Measurements from ENCODE around the gene SCAF1.

The SCAF1 gene, protein sequence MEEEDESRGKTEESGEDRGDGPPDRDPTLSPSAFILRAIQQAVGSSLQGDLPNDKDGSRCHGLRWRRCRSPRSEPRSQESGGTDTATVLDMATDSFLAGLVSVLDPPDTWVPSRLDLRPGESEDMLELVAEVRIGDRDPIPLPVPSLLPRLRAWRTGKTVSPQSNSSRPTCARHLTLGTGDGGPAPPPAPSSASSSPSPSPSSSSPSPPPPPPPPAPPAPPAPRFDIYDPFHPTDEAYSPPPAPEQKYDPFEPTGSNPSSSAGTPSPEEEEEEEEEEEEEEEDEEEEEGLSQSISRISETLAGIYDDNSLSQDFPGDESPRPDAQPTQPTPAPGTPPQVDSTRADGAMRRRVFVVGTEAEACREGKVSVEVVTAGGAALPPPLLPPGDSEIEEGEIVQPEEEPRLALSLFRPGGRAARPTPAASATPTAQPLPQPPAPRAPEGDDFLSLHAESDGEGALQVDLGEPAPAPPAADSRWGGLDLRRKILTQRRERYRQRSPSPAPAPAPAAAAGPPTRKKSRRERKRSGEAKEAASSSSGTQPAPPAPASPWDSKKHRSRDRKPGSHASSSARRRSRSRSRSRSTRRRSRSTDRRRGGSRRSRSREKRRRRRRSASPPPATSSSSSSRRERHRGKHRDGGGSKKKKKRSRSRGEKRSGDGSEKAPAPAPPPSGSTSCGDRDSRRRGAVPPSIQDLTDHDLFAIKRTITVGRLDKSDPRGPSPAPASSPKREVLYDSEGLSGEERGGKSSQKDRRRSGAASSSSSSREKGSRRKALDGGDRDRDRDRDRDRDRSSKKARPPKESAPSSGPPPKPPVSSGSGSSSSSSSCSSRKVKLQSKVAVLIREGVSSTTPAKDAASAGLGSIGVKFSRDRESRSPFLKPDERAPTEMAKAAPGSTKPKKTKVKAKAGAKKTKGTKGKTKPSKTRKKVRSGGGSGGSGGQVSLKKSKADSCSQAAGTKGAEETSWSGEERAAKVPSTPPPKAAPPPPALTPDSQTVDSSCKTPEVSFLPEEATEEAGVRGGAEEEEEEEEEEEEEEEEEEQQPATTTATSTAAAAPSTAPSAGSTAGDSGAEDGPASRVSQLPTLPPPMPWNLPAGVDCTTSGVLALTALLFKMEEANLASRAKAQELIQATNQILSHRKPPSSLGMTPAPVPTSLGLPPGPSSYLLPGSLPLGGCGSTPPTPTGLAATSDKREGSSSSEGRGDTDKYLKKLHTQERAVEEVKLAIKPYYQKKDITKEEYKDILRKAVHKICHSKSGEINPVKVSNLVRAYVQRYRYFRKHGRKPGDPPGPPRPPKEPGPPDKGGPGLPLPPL

DNA sequence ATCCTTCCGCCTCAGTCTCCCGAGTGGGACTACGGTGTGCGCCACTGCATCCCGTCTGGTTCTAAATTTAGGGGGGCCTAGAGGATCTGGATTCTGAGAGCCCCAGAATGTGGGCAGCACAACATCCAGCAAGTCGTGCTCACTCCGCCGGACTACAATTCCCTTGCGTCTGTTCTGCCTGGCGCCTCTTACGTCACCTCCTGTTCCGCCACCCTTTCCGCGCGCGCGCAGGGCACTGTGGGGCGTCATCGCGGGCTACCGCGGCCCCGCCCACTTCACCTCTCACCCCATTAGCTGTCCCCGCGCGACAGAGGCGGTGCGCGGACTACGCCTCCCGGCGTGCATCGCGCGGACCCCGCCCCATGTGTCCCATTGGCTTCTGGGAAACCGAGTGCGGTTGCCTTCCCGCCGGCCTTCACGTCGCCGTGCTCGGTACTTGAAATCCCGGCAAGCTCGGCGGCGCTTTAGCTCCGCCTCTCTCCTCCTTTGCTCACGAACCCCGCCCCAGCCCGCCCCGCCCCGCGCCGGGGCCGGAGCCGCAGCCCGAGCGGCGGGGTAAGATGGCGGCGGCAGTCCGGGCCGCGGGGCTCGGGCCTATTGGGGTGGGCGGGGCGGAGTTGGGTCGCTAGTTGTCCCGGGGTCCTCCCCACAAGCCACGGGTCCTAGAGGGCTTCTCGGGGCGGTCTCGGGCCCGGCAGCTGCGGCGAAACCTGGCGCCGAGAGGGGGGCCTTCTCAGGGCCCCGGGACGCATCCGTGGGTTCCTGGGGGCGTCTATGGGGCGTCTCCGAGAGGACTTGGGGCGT lies at the start of gene SCAF1:
Gene SCAF1, plus strand, starts transcription at position 522 of the 804 bp plus-strand sequence. CDS start 2,818 bp downstream, outside the sequence.
- peak; percentile 97 for DNase-seq (ENCODE audit: low spot score)

DNA sequence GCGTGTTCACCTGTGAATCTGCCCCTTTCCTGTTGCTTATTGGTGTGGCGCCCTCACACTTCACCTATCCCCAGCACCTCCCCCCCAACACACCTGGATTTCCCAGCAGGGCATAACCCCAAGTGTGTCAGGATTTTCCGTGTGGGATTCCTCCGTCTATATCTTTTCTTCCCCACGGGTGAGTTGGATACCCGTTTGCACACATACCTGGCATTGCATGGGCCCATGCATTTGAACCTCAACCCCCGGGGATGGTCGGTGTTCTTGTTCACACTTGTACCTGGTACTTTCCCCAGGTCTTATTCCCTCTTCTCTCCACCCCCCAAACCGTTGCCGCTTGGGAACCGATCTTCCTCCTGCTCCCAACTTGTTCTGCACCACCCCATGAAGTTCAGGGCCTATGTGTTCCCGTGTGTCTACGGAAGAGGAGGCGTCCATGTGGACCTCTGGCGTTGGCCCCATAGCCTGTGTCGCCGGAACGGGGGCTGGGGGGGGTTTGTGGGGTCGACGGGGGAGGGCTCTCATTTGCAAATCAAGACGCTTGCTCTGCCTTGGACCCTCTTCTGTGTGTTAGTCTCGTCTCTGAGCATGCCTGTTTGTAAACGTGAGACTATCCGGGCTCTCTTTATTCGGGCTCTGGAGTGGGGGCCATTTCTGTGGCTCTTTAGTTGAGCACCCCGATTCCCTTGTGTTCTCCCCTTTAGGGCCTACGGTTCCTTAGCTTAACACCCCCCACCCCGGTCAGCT lies 49.4 kb upstream of the SCAF1 start:
- DNase-seq (ENCODE audit: low spot score) = no peak

DNA sequence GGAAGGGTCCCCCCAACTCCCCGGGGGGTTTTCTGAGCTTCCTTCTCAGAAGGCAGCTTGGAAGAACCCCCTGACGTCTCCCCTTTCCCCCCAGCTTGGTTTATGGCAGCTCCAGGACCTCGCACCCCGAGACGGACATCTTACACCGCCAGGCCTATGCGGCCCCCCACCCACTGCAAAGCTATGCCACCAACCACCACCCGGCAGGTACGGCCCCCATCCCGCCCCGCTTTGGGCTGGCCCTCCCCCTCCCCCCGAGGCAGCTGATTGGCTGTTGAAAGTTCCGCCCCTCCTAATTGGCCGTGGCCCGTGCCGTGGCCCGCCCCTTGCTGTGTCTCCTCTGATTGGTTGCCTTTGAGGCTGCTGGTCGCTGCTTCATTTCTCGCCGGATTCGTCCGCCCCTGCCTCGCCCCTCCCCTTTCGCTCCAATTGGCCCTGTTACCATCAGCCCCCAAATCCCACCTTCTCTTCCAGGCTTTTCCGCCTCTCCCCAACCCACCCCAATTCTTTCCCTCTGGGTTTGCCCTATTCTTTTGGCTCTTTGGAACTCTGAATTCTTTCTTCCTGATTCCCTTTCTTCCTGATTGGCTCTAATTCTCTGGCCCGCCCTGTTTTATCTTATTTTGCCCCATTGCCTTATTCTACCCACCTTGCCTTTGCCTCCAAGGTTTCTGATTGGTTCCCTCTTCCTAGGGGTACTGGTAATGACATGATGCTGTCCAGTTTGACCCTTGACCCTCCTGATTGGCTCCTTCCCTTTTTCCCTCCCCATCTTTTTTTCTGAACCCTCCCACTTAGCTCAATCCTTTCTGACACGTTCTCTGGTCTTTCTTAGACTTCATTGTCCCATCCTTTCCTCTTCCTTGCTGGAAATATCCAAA lies 48.5 kb upstream of the SCAF1 start:
- peak; percentile 99 for DNase-seq (ENCODE audit: low spot score)

DNA sequence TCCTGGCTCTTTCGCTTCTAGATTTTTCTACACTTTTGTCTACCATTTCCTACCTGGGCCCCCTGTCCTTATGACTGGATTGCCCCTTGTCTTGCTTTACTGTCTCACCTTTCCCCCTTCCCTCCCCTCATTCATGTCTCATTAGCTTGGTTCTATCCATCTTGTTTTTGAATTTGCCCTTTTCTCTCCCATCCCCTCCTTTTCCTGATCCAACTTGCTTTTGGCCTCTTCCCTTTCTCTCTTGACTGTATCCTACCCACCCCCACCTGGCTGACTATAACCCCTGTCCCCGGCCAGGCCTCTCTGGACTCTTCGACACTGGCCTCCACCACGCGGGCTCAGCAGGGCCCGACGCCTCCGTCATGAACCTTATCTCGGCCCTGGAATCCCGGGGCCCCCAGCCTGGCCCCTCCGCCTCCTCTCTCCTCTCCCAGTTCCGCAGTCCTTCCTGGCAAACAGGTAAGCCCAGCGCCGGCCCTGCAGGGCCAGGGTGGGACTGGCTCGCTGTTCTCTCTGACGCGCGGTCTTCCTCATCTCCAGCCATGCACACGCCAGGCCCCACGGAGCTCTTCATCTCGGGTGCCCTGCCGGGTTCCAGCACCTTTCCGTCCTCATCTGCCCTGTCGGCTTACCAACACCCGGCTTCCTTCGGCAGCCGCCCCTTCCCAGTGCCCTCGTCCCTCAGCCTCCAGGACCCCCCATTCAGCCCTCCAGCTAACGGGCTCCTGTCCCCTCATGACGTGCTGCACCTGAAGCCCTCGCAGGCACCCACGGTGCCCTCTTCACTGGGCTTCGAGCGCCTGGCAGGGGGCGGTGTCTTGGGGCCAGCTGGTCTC lies 47.6 kb upstream of the SCAF1 start:
- no peak for DNase-seq (ENCODE audit: low spot score)

DNA sequence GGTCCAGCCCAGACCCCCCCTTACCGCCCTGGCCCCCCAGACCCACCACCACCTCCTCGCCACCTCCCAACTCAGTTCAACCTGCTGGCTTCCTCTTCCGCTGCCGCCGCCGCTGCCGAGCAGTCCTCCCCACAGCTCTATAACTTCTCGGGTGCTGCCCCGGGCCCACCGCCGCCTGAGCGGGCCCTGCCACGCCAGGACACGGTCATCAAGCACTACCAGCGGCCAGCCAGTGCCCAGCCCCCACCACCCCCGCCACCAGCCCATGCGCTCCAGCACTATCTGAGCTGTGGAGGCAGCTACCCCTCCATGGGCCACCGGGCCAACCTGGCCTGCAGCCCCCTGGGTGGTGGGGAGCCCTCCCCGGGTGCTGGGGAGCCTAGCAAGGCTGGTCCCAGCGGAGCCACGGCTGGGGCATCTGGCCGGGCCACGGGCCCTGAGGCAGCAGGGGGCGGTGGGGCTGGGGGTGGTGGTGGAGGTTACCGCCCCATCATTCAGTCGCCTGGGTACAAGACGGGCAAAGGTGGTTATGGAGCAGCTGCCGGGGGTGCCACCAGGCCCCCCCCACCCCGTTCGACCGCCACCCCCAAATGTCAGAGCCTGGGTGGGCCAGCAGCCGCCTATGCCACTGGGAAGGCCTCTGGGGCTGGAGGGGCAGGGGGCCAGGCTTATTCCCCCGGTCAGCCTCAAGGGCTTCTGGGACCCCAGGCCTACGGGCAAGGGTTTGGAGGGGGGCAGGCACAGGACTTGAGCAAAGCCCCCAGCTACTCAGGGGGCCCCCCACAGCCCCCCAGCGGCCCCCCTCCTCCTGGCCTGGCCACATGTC lies 46.8 kb upstream of the SCAF1 start:
- DNase-seq (ENCODE audit: low spot score) = no peak

DNA sequence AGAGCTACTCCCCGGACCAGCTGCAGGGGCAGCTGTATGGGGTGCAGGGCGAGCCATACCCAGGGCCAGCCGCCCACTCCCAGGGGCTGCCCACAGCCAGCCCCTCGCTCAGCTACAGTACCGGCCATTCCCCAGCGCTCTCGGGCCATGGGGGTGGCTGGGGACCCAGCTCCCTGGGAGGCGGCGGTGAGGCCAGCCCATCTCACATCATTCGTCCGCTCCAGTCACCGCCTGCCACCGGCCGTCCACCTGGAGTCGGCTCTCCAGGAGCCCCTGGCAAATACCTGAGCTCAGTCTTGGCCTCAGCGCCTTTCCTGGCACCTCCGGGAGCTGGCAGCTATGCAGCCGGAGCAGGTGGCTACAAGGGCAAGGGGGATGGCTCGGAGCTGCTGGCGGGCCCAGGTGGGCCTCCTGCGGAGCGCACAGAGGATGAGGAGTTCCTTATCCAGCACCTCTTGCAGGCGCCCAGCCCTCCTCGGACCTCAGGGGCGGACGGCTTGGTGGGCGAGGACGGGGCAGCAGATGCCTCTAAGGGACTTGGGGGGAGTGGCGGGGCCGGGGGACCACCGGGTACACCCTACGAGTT lies 46.1 kb upstream of the SCAF1 start:
- DNase-seq (ENCODE audit: low spot score) = no peak

DNA sequence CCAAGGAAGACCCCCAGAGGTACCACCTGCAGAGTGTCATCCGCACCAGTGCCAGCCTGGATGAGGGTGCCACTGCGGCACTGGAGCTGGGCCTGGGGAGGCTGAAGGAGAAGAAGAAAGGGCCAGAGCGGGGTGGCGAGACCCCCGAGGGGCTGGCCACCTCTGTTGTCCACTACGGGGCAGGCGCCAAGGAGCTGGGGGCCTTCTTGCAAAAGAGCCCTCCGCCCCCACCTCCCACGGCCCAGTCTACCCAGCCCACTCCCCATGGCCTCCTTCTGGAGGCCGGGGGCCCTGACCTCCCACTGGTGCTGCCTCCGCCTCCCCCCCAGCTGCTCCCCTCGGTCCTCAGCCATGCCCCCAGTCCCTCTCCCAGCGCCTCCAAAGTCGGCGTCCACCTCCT lies 45.6 kb upstream of the SCAF1 start:
- DNase-seq (ENCODE audit: low spot score) = no peak

DNA sequence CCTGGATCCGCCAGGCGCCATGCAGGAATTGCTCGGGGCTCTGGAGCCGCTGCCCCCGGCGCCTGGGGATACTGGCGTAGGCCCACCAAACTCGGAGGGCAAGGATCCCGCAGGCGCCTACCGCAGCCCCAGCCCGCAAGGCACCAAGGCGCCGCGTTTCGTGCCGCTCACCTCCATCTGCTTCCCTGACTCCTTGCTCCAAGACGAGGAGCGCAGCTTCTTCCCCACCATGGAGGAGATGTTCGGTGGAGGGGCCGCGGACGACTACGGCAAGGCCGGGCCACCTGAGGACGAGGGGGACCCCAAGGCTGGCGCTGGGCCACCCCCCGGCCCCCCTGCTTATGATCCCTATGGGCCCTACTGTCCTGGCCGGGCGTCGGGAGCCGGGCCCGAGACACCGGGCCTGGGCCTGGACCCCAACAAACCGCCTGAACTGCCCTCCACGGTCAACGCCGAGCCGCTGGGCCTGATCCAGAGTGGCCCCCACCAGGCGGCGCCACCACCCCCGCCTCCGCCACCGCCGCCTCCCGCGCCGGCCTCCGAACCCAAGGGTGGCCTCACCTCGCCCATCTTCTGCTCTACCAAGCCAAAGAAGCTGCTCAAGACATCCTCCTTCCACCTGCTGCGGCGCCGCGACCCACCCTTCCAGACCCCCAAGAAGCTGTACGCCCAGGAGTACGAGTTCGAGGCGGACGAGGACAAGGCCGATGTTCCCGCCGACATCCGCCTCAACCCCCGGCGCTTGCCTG lies 44.9 kb upstream of the SCAF1 start:
- no peak for DNase-seq (ENCODE audit: low spot score)

DNA sequence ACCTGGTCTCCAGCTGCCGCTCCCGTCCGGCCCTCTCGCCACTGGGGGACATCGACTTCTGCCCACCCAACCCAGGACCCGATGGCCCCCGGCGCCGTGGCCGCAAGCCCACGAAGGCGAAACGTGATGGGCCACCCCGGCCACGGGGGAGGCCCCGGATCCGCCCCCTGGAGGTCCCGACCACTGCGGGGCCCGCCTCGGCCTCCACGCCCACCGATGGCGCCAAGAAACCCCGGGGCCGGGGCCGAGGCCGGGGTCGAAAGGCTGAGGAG lies 44.4 kb upstream of the SCAF1 start:
- no peak for DNase-seq (ENCODE audit: low spot score)

DNA sequence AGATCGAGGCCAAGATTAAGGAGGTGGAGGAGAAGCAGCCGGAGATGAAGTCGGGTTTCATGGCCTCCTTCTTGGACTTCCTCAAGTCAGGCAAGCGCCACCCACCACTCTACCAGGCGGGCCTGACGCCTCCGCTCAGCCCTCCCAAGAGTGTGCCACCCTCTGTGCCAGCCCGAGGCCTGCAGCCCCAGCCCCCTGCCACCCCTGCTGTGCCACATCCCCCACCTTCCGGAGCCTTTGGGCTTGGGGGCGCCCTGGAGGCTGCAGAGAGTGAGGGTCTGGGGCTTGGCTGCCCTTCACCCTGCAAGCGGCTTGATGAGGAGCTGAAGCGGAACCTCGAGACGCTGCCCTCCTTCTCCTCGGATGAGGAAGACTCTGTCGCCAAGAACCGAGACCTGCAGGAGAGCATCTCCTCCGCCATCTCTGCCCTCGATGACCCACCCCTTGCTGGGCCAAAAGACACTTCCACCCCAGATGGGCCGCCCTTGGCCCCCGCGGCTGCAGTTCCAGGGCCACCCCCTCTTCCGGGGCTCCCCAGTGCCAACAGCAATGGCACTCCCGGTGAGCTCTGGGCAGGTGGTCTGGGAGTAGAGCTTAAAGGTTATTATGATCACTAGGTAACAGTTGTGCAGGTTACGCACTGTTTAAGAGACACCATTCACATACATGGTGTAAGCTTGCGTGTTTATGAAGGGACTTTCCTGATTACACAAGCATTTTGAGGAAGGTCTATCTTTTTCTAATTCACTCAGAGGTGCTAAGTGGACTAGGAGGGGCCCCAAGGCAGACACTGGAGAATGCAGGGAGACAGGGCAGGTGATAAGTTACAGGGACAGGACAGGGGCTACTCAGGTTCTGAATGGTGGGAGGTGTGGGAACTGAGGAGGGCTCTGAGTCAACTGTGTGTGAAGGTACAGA lies 42.4 kb upstream of the SCAF1 start:
- DNase-seq (ENCODE audit: low spot score) = no peak

DNA sequence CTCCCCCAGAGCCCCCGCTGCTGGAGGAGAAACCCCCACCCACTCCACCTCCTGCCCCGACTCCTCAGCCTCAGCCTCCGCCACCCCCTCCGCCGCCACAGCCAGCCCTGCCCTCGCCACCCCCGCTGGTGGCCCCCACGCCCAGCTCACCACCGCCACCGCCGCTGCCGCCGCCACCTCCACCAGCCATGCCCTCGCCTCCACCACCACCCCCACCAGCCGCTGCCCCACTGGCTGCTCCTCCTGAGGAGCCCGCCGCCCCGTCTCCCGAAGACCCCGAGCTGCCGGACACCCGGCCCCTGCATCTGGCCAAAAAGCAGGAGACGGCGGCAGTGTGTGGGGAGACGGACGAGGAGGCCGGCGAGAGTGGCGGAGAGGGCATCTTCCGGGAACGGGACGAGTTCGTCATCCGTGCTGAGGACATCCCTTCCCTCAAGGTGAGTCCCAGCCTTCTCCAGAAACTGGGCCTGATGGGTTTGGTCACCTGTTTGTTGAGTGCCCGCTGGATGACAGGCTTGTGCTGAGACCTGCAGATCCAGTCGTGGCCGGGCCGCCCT lies 40.4 kb upstream of the SCAF1 start:
- no peak for DNase-seq (ENCODE audit: low spot score)

DNA sequence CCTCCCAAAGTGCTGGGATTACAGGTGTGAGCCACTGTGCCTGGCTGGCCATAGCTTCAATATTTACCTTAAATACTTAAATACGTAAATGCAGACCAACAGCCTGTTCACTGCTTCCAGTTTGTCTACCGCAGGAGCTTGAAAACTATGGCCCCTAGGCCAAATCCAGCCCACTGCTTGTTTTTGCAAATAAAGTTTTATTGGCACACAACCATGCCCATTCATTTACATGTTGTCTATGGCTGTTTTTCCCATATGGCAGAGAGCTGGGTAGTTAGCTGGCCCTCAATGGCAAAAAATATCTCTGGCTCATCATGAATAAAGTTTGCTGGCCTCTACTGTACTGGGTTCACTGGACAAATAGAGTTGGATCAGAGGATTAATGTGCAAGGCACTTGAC lies 39.2 kb upstream of the SCAF1 start:
- DNase-seq (ENCODE audit: low spot score) = no peak

DNA sequence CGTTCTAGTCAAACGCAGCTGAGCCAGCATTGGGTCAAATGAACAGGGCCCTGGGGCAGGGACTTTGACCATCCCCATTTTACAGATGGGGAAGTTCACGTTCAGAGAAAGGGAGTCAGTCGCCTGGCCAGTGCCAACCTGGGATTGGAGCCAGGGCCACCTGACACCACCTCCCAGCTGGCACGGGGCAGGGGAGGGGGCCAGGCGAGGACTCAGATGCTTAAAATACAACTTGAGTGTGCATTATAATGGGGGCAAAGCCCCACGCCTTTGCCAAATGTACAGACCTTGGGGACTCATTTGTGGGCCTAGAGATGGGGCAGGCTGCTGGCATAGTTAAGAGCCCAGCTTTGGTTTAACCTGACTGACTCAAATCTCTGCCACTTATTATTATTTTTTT lies 36.4 kb upstream of the SCAF1 start:
- no peak for DNase-seq (ENCODE audit: low spot score)

DNA sequence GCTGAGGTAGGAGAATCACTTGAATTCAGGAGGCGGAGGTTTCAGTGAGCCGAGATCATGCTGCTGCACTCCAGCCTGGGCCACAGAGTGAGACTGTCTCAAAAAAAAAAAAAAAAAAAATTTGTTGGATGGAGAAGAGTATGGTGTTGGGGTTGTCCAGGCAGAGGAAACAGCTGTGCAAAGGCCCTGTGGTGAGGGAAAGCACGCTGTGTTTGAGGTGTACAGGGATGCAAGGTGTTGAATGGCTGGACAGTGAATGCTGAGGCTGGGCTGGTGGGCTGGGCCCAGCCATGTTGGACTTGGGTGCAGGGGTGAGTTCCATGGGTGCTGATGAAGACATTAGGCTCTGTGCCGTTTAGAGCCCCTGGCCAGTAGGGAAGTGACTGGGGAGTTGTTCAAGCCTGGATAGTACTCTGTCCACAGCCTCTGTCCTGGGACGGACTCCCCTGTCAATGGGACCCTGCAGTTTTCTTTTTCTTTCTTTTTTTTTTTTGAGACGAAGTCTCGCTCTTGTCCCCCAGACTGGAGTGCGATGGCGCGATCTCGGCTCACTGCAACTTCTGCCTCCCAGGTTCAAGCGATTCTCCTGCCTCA lies 32.4 kb upstream of the SCAF1 start:
- DNase-seq (ENCODE audit: low spot score) = no peak

DNA sequence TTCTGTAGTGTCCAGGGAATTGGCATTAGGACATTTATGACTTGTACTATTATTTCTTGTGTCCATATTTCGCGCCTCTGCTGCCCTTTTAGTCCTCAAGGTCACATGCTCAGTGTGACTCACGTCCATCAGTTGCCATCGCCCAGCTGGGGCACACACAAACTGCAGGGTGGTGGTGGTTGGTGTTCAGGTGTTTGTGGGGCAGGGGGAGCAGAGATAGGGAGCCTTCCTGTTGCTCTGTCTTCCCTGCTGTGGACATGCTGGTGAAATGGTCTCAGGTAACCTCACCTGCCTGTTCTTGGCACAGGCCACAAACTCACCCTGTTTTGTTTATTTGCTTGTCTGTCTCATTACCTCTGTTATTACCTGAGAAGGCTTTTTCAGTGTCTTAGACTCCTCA lies 28.6 kb upstream of the SCAF1 start:
- peak; percentile 32 for DNase-seq (ENCODE audit: low spot score)

Measured in AG20443 (cell line).